HepG2 (cell line): ENCODE measurements around the gene DNMT3A. TPM values are rescaled to one million over a fixed set of nuclear protein-coding genes. Genes with fewer than 3 reads are reported as not detected.
A peak's percentile ranks its signal among the peaks of the same experiment; 100 is the strongest.

Source experiments
- ARID4A ChIP-seq: sonication (generic); formaldehyde crosslinking; IDR thresholded peaks from 2 replicates; pipeline ENCODE4 v1.5.0; 2020; ENCODE audit warnings: mild to moderate bottlenecking, missing genetic modification reagents, borderline replicate concordance
- ATAD3A ChIP-seq: sonication (generic); formaldehyde crosslinking; IDR thresholded peaks from 2 replicates; pipeline ENCODE4 v1.4.0; 2020; ENCODE audit warnings: missing genetic modification reagents
- ATF3 ChIP-seq: sonication (generic); formaldehyde crosslinking; IDR thresholded peaks from 2 replicates; pipeline ENCODE4 v1.4.0; 2020; ENCODE audit warnings: missing genetic modification reagents
- GABPA ChIP-seq, 2 experiments: IDR thresholded peaks; 2 replicates each; pipeline ENCODE4 v1.6.1; 2011 to 2016; ENCODE audit warnings: low read depth in 2 of 2, low read length in 1 of 2, missing biosample characterization in 1 of 2, missing genetic modification characterization in 1 of 2
- RBAK ChIP-seq: sonication (generic); formaldehyde crosslinking; IDR thresholded peaks from 2 replicates; pipeline ENCODE4 v1.5.1; 2020; ENCODE audit warnings: mild to moderate bottlenecking, missing genetic modification reagents
- RERE ChIP-seq: IDR thresholded peaks from 2 replicates; pipeline ENCODE4 v1.6.1; 2016; ENCODE audit warnings: low read depth, missing genetic modification reagents, missing compliant biosample characterization
- SALL2 ChIP-seq: sonication (generic); formaldehyde crosslinking; IDR thresholded peaks from 2 replicates; pipeline ENCODE4 v1.8.1; 2023; ENCODE audit warnings: mild to moderate bottlenecking, missing genetic modification reagents, inconsistent platforms
- SAP130 ChIP-seq: IDR thresholded peaks from 2 replicates; pipeline ENCODE4 v1.6.1; 2016; ENCODE audit warnings: low read depth
- SP4 ChIP-seq: sonication (generic); formaldehyde crosslinking; IDR thresholded peaks from 2 replicates; pipeline ENCODE4 v1.8.1; 2023; ENCODE audit warnings: mild to moderate bottlenecking, missing genetic modification reagents
- THAP11 ChIP-seq: IDR thresholded peaks from 2 replicates; pipeline ENCODE4 v1.6.1; 2016; ENCODE audit warnings: missing biosample characterization, missing genetic modification reagents
- U2AF2 ChIP-seq: fragments of 200-400 bp; formaldehyde crosslinking; IDR thresholded peaks from 2 replicates; pipeline ENCODE4 v1.6.1; 2017; ENCODE audit warnings: low read depth, mild to moderate bottlenecking, low read length
- ZBTB1 ChIP-seq: sonication (generic); formaldehyde crosslinking; IDR thresholded peaks from 2 replicates; pipeline ENCODE4 v1.4.0; 2020; ENCODE audit warnings: missing genetic modification reagents, borderline replicate concordance
- ZKSCAN8 ChIP-seq: IDR thresholded peaks from 2 replicates; pipeline ENCODE4 v1.6.1; 2016; ENCODE audit warnings: borderline replicate concordance, missing genetic modification reagents, missing compliant biosample characterization
- ZNF10 ChIP-seq: sonication (generic); formaldehyde crosslinking; IDR thresholded peaks from 2 replicates; pipeline ENCODE4 v1.4.0; 2020; ENCODE audit warnings: mild to moderate bottlenecking, low read depth, missing genetic modification reagents, borderline replicate concordance
- ZNF263 ChIP-seq: sonication (generic); formaldehyde crosslinking; IDR thresholded peaks from 2 replicates; pipeline ENCODE4 v1.4.0; 2020; ENCODE audit warnings: missing genetic modification reagents
- ZNF317 ChIP-seq: sonication (generic); formaldehyde crosslinking; IDR thresholded peaks from 2 replicates; pipeline ENCODE4 v1.5.0; 2020; ENCODE audit warnings: mild to moderate bottlenecking, missing genetic modification reagents
- ZNF441 ChIP-seq: sonication (generic); formaldehyde crosslinking; IDR thresholded peaks from 2 replicates; pipeline ENCODE4 v1.7.0; 2021; ENCODE audit warnings: missing genetic modification reagents, borderline replicate concordance
- ZNF501 ChIP-seq: sonication (generic); formaldehyde crosslinking; IDR thresholded peaks from 2 replicates; pipeline ENCODE4 v1.5.1; 2020; ENCODE audit warnings: mild to moderate bottlenecking, moderate library complexity, missing genetic modification reagents
- ZNF672 ChIP-seq: sonication (generic); formaldehyde crosslinking; IDR thresholded peaks from 2 replicates; pipeline ENCODE4 v1.8.1; 2022; ENCODE audit warnings: missing genetic modification reagents
- ZNF678 ChIP-seq: sonication (generic); formaldehyde crosslinking; IDR thresholded peaks from 2 replicates; pipeline ENCODE4 v1.4.0; 2020; ENCODE audit warnings: mild to moderate bottlenecking, missing genetic modification reagents
- polyA plus RNA-seq, 8 experiments: library from polyadenylated mRNA; depleted of rRNA in 3 of 8; stranded (reverse) in 7 of 8; unstranded in 1 of 8; fragments of >200 nt; fragmentation: Illumina TruSeq in 4 of 8; extraction: Trizol in 4 of 8; gene quantifications; 2 replicates each; pipeline versions ENCODE4 v1.2.1 to v1.2.3, GENCODE V29; 2011 to 2016; ENCODE audit warnings: low read depth in 4 of 8, missing spikeins in 1 of 8, mixed read lengths in 1 of 8; ENCODE audit not compliant: insufficient read depth in 1 of 8
- total RNA-seq, 5 experiments: library from RNA; depleted of rRNA; stranded (reverse); fragments of >200 nt; fragmentation: Illumina TruSeq; extraction: Trizol; gene quantifications; 2 replicates each; pipeline ENCODE4 v1.2.3, GENCODE V29; 2016; ENCODE audit warnings: low read depth in 1 of 5

The DNMT3A gene
- total and polyA plus RNA-seq, 2 of the 13 experiments (the other 11 are each of a cell fraction or from before 2014, with no cell fraction given), result 14.7 to 29.1 TPM

GRCh38 chr2:25251422-25252273 is 90.1 kb downstream of the DNMT3A start (continued):
- TF ChIP-seq ZNF678 (CRISPR knock-in tag), result peak; percentile 97
- 0 out of 2 replicates have a peak, but pooled peaks have one; percentile 50 for TF ChIP-seq ZNF10
- TF ChIP-seq SAP130 (CRISPR knock-in tag), result peak; percentile 97
- no peak for TF ChIP-seq U2AF2
- TF ChIP-seq GABPA (IDR thresholded peaks at IDR 0.05; ENCODE audit: low read depth, low read length), result no peak
- TF ChIP-seq GABPA (CRISPR knock-in tag; IDR thresholded peaks at IDR 0.05; ENCODE audit: low read depth), result peak; percentile 69
- peak; percentile 76 for TF ChIP-seq THAP11
- peak; percentile 74 for TF ChIP-seq RERE (CRISPR knock-in tag)
- TF ChIP-seq RBAK (CRISPR knock-in tag), result no peak
- TF ChIP-seq ATAD3A (CRISPR knock-in tag), result no peak
- TF ChIP-seq ZNF501 (CRISPR knock-in tag), result peak; percentile 89
- TF ChIP-seq ZKSCAN8 (CRISPR knock-in tag), result peak; percentile 53
- 0 out of 2 replicates have a peak, but pooled peaks have one; percentile 56 for TF ChIP-seq ATF3 (CRISPR knock-in tag)
- peak; percentile 80; the same call in 1 of the 2 replicates for TF ChIP-seq ZNF317 (CRISPR knock-in tag)
- no peak for TF ChIP-seq ZBTB1 (CRISPR knock-in tag)
- peak; percentile 55 for TF ChIP-seq ZNF441 (CRISPR knock-in tag)
- TF ChIP-seq SP4 (CRISPR knock-in tag), result peak; percentile 82
- TF ChIP-seq ZNF263 (CRISPR knock-in tag), result peak; percentile 66; the same call in 1 of the 2 replicates
- no peak for TF ChIP-seq ZNF672 (CRISPR knock-in tag)
- peak; percentile 94 for TF ChIP-seq ARID4A (CRISPR knock-in tag)
- peak; percentile 99 for TF ChIP-seq SALL2
